AG20443 (cell line): ENCODE data around the gene RSPH1.

Source experiments
- DNase-seq: peaks from one replicate; pipeline ENCODE4 v3.0.0; 2012; ENCODE audit warnings: low spot score, mixed read lengths

RSPH1 gene

GRCh38 chr21:42447182-42447581 is 48.8 kb downstream of the RSPH1 start:
- DNase-seq = no peak

GRCh38 chr21:42446531-42446930 is 49.5 kb downstream of the RSPH1 start:
- no peak for DNase-seq

- no peak for DNase-seq
Measured at GRCh38 chr21:42445311-42445710, 50.7 kb downstream of the RSPH1 start.

- DNase-seq = no peak
Measured at GRCh38 chr21:42444745-42445059, 51.3 kb downstream of the RSPH1 start.

GRCh38 chr21:42443876-42444744 is 51.9 kb downstream of the RSPH1 start:
- no peak for DNase-seq

- DNase-seq = no peak
Measured at GRCh38 chr21:42443181-42443785, 52.7 kb downstream of the RSPH1 start.

- no peak for DNase-seq
Measured at GRCh38 chr21:42441963-42442362, 54.1 kb downstream of the RSPH1 start.

- no peak for DNase-seq
Measured at GRCh38 chr21:42440187-42440792, 55.7 kb downstream of the RSPH1 start.

GRCh38 chr21:42439284-42440186 is 56.5 kb downstream of the RSPH1 start:
- DNase-seq = no peak

- no peak for DNase-seq
Measured at GRCh38 chr21:42438316-42439205, 57.5 kb downstream of the RSPH1 start.

- DNase-seq = no peak
Measured at GRCh38 chr21:42437786-42438185, 58.2 kb downstream of the RSPH1 start.

- no peak for DNase-seq
Measured at GRCh38 chr21:42436914-42437313, 59.1 kb downstream of the RSPH1 start.

- no peak for DNase-seq
Measured at GRCh38 chr21:42435833-42436232, 60.2 kb downstream of the RSPH1 start.

- DNase-seq = no peak
Measured at GRCh38 chr21:42435401-42435800, 60.6 kb downstream of the RSPH1 start.

- no peak for DNase-seq
Measured at GRCh38 chr21:42434884-42435283, 61.1 kb downstream of the RSPH1 start.

GRCh38 chr21:42433946-42434551 is 62.0 kb downstream of the RSPH1 start:
- DNase-seq = no peak

GRCh38 chr21:42432695-42433094 is 63.3 kb downstream of the RSPH1 start:
- no peak for DNase-seq

- no peak for DNase-seq
Measured at GRCh38 chr21:42431196-42431595, 64.8 kb downstream of the RSPH1 start.

- no peak for DNase-seq
Measured at GRCh38 chr21:42430521-42430920, 65.5 kb downstream of the RSPH1 start.

- no peak for DNase-seq
Measured at GRCh38 chr21:42429856-42430255, 66.2 kb downstream of the RSPH1 start.

- no peak for DNase-seq
Measured at GRCh38 chr21:42429021-42429420, 67.0 kb downstream of the RSPH1 start.
